Left lung (tissue), 10 donors: ENCODE measurements around the gene LRRC73. TPM values are rescaled to one million over a fixed set of nuclear protein-coding genes. Genes with fewer than 3 reads are reported as not detected.
"Not testable (repeated sequence)": the region's sequence is repeated elsewhere in the genome, so short reads cannot be mapped to it uniquely, and the experiment has no call there.

ENCODE experiments used
- ATAC-seq: fragments of 200-7000 bp; cut with Tn5 transposase; one replicate; pipeline ENCODE4 v1.9.1; 2020; ENCODE audit warnings: moderate library complexity
- DNase-seq, 4 donors: peaks; one replicate each; pipeline ENCODE4 v3.0.0-alpha.2; 2013 to 2020
- H3K27ac ChIP-seq, 2 donors: fragments of 200-600 bp; sonication (generic) in 1 of 2; one replicate each; pipeline versions ENCODE4 v1.5.0 to v1.8.0; 2020 to 2021
- H3K27me3 ChIP-seq, 2 donors: fragments of 200-600 bp; sonication (generic) in 1 of 2; one replicate each; pipeline versions ENCODE4 v1.5.0 to v1.8.0; 2020 to 2021
- H3K36me3 ChIP-seq, 2 donors: fragments of 200-600 bp; sonication (generic) in 1 of 2; one replicate each; pipeline versions ENCODE4 v1.5.0 to v1.8.0; 2020 to 2021
- H3K4me1 ChIP-seq, 2 donors: fragments of 200-600 bp; one replicate each; pipeline ENCODE4 v1.8.0; 2021
- H3K4me3 ChIP-seq, 2 donors: fragments of 200-600 bp; sonication (generic) in 1 of 2; one replicate each; pipeline versions ENCODE4 v1.5.0 to v1.8.0; 2020 to 2021; ENCODE audit warnings: mild to moderate bottlenecking in 1 of 2
- H3K9me3 ChIP-seq, 2 donors: fragments of 200-600 bp; sonication (generic) in 1 of 2; one replicate each; pipeline versions ENCODE4 v1.5.0 to v1.8.0; 2020 to 2021
- intact Hi-C, 2 donors: fragments of 100-400 bp; cut with DNase I; formaldehyde crosslinking; loops; one replicate each; pipeline versions ENCODE4 v1.11.2 to v1.14.2; 2022
- polyA plus RNA-seq, 6 donors: library from polyadenylated mRNA; unstranded; fragments of 120-200 nt; gene quantifications; one replicate each; pipeline ENCODE4 v1.2.1, GENCODE V29; 2013; ENCODE audit not compliant: insufficient read length in 6 of 6
- total RNA-seq, 2 donors: library from RNA; stranded (reverse); fragmentation: NEBNext Ultra II Directional; extraction: Animal tissue kit (Norgen Biotek cat#: 25700); gene quantifications; one replicate each; pipeline ENCODE4 v1.2.1, GENCODE V29; 2021
- TF ChIP-seq, protein P1 (sequence below), 2 donors: fragments of 200-600 bp; sonication (generic) in 1 of 2; IDR thresholded peaks; one replicate each; pipeline versions ENCODE4 v1.5.0 to v1.8.0; 2021; ENCODE audit warnings: antibody characterized with exemption in 2 of 2
- donor health status: DM: no; HTN: yes; CAD: no.
- donor health status: DM: no; HTN: no; CAD: no.

Gene LRRC73
- total and polyA plus RNA-seq, 8 donors, result 0.30 to 1.5 (median 0.60) TPM

- TF ChIP-seq, protein P1, sequence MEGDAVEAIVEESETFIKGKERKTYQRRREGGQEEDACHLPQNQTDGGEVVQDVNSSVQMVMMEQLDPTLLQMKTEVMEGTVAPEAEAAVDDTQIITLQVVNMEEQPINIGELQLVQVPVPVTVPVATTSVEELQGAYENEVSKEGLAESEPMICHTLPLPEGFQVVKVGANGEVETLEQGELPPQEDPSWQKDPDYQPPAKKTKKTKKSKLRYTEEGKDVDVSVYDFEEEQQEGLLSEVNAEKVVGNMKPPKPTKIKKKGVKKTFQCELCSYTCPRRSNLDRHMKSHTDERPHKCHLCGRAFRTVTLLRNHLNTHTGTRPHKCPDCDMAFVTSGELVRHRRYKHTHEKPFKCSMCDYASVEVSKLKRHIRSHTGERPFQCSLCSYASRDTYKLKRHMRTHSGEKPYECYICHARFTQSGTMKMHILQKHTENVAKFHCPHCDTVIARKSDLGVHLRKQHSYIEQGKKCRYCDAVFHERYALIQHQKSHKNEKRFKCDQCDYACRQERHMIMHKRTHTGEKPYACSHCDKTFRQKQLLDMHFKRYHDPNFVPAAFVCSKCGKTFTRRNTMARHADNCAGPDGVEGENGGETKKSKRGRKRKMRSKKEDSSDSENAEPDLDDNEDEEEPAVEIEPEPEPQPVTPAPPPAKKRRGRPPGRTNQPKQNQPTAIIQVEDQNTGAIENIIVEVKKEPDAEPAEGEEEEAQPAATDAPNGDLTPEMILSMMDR (IDR thresholded peaks at IDR 0.05), result no peak
- intact Hi-C loops, result no loop called here
- no peak for DNase-seq
Measured at GRCh38 chr6:43465948-43466347, 44.2 kb downstream of the LRRC73 start.

DNA sequence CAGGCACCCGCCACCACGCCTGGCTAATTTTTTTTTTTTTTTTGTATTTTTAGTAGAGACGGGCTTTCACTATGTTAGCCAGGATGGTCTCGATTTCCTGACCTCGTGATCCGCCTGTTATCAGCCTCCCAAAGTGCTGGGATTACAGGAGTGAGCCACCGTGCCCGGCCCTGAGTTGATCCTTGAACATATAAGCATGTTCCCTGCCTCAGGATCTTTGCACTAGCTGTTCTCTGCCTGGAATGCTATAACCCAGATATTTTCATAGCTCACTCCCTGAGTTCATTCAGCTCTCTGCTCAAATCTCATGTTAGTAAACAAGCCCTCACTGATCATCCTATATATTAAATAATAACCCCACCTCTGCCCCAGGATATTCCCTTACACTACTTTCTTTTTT lies 45.8 kb downstream of the LRRC73 start:
- Histone ChIP-seq H3K9me3 (no peaks in the 10 kb centered on the region), H3K27me3 (peaks cover 1 to 50% of the 10 kb centered on the region in 2 donors), H3K27ac (no peak overlapping the region), H3K4me3 (no peak overlapping the region), H3K36me3 (no peaks in the 10 kb centered on the region), H3K4me1 (no peaks in the 10 kb centered on the region)
- intact Hi-C loops, result no loop called here
- no peak for ATAC-seq
- no peak for DNase-seq
- TF ChIP-seq, protein P1 (IDR thresholded peaks at IDR 0.05), result no peak

More at GRCh38 chr6:43465948-43466347, 44.2 kb downstream of the LRRC73 start:
- Histone ChIP-seq H3K4me3 (no peak overlapping the region), H3K27me3 (peaks cover 0 to 40% of the 10 kb centered on the region in 2 donors), H3K27ac (no peak overlapping the region), H3K4me1 (no peaks in the 10 kb centered on the region), H3K9me3 (no peaks in the 10 kb centered on the region), H3K36me3 (no peaks in the 10 kb centered on the region)
- ATAC-seq, result no peak

- Histone ChIP-seq H3K9me3 (no peaks in the 10 kb centered on the region), H3K4me1 (no peaks in the 10 kb centered on the region), H3K4me3 (no peak overlapping the region), H3K27ac (no peak overlapping the region), H3K36me3 (no peaks in the 10 kb centered on the region), H3K27me3 (peaks cover 5 to 74% of the 10 kb centered on the region in 2 donors)
- no peak for ATAC-seq
- TF ChIP-seq, protein P1 (IDR thresholded peaks at IDR 0.05), result no peak
- intact Hi-C loops, result no loop called here
- DNase-seq, result no peak
Measured at GRCh38 chr6:43461936-43462335, 48.2 kb downstream of the LRRC73 start.

DNA sequence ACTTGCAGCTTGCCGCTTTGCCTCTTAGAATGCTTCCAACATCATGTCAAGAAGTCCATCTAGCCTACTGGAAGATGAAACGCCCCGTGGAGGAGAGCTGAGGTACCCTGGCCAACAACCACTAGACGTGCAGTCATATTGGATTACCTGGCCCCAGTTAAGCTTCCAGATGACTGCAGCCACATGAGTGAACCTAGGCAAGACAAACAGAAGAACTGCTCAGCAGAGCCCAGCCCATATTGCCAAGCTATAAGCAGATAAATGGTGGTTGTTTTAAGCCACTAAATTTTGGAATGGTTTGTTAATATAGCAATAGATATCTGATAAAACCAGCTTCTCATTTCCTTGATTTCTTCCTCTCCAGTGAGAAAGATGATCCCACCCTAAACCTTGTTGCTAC lies 50.1 kb downstream of the LRRC73 start:
- no peaks in the 10 kb centered on the region for H3K36me3 ChIP-seq
- peaks cover 13 to 89% of the 10 kb centered on the region in 2 donors for H3K27me3 ChIP-seq
- ATAC-seq, result no peak

GRCh38 chr6:43459535-43459934 lies 50.6 kb downstream of the LRRC73 start:
- Histone ChIP-seq H3K27ac (no peak overlapping the region), H3K4me1 (peaks cover 0 to 16% of the 10 kb centered on the region in 2 donors), H3K4me3 (no peak overlapping the region), H3K36me3 (no peaks in the 10 kb centered on the region), H3K27me3 (peaks cover 13 to 89% of the 10 kb centered on the region in 2 donors), H3K9me3 (no peaks in the 10 kb centered on the region)
- TF ChIP-seq, protein P1 (IDR thresholded peaks at IDR 0.05), result no peak
- ATAC-seq (no peak), DNase-seq (no peak)
- intact Hi-C loops, result loop anchor here (5.0 to 10.0 kb wide), 2 partner anchors 33 to 45 kb away; no protein-coding TSS in a partner anchor

More for the DNA sequence above, 50.1 kb downstream of the LRRC73 start:
- no peak overlapping the region for H3K27ac ChIP-seq
- DNase-seq, result no peak
- TF ChIP-seq, protein P1 (IDR thresholded peaks at IDR 0.05), result no peak
- H3K4me3 ChIP-seq, result no peak overlapping the region
- no peaks in the 10 kb centered on the region for H3K9me3 ChIP-seq
- peaks cover 0 to 11% of the 10 kb centered on the region in 2 donors for H3K4me1 ChIP-seq
- intact Hi-C loops, result no loop called here

- not testable (repeated sequence) for H3K36me3 ChIP-seq, H3K27ac ChIP-seq, H3K9me3 ChIP-seq, H3K4me3 ChIP-seq, DNase-seq, ATAC-seq
- Histone ChIP-seq H3K27me3 (peaks cover 13 to 80% of the 10 kb centered on the region in 2 donors), H3K4me1 (peaks cover 0 to 21% of the 10 kb centered on the region in 2 donors)
- intact Hi-C loops, result loop anchor here (5.0 to 10.0 kb wide), 2 partner anchors 34 to 47 kb away; no protein-coding TSS in a partner anchor
Measured at GRCh38 chr6:43458154-43458553, 52.0 kb downstream of the LRRC73 start.
